Nephron (organoid): ENCODE results near the gene DNAJC13.
"Not testable (repeated sequence)": the region's sequence is repeated elsewhere in the genome, so short reads cannot be mapped to it uniquely, and the experiment has no call there.

Experiments used
- H3K27ac Mint-ChIP-seq, 3 experiments: 2 replicates each; pipeline ENCODE4 v1.8.0; 2020; ENCODE audit warnings: mixed read lengths in 3 of 3, mild to moderate bottlenecking in 2 of 3, moderate library complexity in 1 of 3
- H3K27me3 Mint-ChIP-seq: 2 replicates; pipeline ENCODE4 v1.8.0; 2021; ENCODE audit warnings: low read depth, mild to moderate bottlenecking, moderate library complexity, mixed read lengths
- H3K36me3 Mint-ChIP-seq: 2 replicates; pipeline ENCODE4 v1.8.0; 2020; ENCODE audit warnings: low read depth, mixed read lengths
- H3K4me1 Mint-ChIP-seq: 2 replicates; pipeline ENCODE4 v1.8.0; 2020; ENCODE audit warnings: mixed read lengths
- H3K4me3 Mint-ChIP-seq, 3 experiments: 2 replicates each; pipeline ENCODE4 v1.8.0; 2020; ENCODE audit warnings: mild to moderate bottlenecking in 3 of 3, mixed read lengths in 3 of 3, moderate library complexity in 2 of 3
- H3K9me3 Mint-ChIP-seq: 2 replicates; pipeline ENCODE4 v1.8.0; 2020; ENCODE audit warnings: mixed read lengths
- CTCF ChIP-seq, 3 experiments: fragments of 200-600 bp; sonication (generic); IDR thresholded peaks; one replicate each; pipeline ENCODE4 v1.5.0; 2021; ENCODE audit warnings: antibody characterized with exemption in 3 of 3; ENCODE audit not compliant: unreplicated experiment in 3 of 3

The DNAJC13 gene

DNA sequence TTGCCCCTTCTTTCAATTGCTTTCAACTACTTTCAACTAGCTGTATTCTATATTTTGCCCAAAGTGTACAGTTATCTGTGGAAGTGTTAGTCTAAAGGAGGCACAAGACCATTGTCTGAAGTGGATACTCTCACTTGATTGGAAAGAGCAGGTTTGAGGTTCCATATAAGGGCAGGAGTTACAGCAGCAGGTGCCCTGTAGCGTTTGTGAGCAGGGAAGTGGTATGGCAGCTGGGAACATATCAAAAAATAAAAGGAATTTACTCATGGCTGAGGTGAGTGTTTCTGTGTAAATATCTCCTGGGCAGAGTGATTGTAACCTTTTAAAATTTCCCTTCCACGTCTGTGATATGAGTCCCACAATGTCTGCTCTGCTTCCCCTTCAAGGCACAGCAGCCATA, 38.5 kb upstream of the DNAJC13 start:
- H3K27ac Mint-ChIP-seq = peak overlapping the region in 1 of 3 experiments; percentile 56
- peaks cover 22% of the 10 kb centered on the region for H3K9me3 Mint-ChIP-seq
- no peaks in the 10 kb centered on the region for H3K27me3 Mint-ChIP-seq
- no peak for TF ChIP-seq CTCF (IDR thresholded peaks at IDR 0.05; ENCODE audit: unreplicated experiment in 3 of 3)
- H3K4me1 Mint-ChIP-seq = peaks cover 28% of the 10 kb centered on the region
- peaks cover 18% of the 10 kb centered on the region for H3K36me3 Mint-ChIP-seq
- peak overlapping the region; percentile 37 to 58 (median 53) for H3K4me3 Mint-ChIP-seq

DNA sequence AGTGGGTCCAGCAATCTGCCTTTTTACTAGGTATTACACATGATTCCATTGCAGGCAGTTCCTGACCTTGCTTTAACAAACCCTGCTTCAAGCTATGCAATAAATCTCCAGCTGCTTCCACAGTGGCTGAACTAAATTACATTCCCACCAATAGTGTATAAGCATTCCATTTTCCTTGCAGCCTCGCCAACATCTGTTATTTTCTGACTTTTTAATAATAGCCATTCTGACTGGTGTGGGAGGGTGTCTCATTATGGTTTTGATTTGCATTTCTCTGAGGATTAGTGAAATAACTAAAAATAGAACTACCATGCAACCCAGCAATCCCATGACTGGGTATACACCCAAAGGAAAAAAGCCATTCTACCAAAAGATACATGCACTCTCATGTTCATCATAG, 36.4 kb upstream of the DNAJC13 start:
- Mint-ChIP-seq H3K27ac (peak overlapping the region in 1 of 3 experiments; percentile 16), H3K27me3 (no peaks in the 10 kb centered on the region), H3K4me3 (no peak overlapping the region), H3K4me1 (peaks cover 28% of the 10 kb centered on the region), H3K9me3 (peaks cover 20% of the 10 kb centered on the region), H3K36me3 (peaks cover 18% of the 10 kb centered on the region)
- TF ChIP-seq CTCF (IDR thresholded peaks at IDR 0.05; ENCODE audit: unreplicated experiment in 3 of 3) = no peak

GRCh38 chr3:132381348-132381944, 35.9 kb upstream of the DNAJC13 start:
- Mint-ChIP-seq H3K4me3 (no peak overlapping the region), H3K9me3 (peaks cover 20% of the 10 kb centered on the region), H3K27ac (no peak overlapping the region), H3K4me1 (peaks cover 28% of the 10 kb centered on the region), H3K36me3 (peaks cover 18% of the 10 kb centered on the region), H3K27me3 (peaks cover 1% of the 10 kb centered on the region)
- TF ChIP-seq CTCF (IDR thresholded peaks at IDR 0.05; ENCODE audit: unreplicated experiment in 3 of 3) = no peak

GRCh38 chr3:132382267-132382666, 35.0 kb upstream of the DNAJC13 start:
- Mint-ChIP-seq H3K27me3 (peaks cover 3% of the 10 kb centered on the region), H3K27ac (no peak overlapping the region)

GRCh38 chr3:132382688-132383194, 34.6 kb upstream of the DNAJC13 start:
- peaks cover 28% of the 10 kb centered on the region for H3K4me1 Mint-ChIP-seq
- H3K9me3 Mint-ChIP-seq = peaks cover 11% of the 10 kb centered on the region
- no peak overlapping the region for H3K4me3 Mint-ChIP-seq
- peaks cover 14% of the 10 kb centered on the region for H3K36me3 Mint-ChIP-seq
- no peak overlapping the region for H3K27ac Mint-ChIP-seq
- H3K27me3 Mint-ChIP-seq = peaks cover 3% of the 10 kb centered on the region
- no peak for TF ChIP-seq CTCF (IDR thresholded peaks at IDR 0.05; ENCODE audit: unreplicated experiment in 3 of 3)

More at GRCh38 chr3:132382267-132382666, 35.0 kb upstream of the DNAJC13 start:
- no peak for TF ChIP-seq CTCF (IDR thresholded peaks at IDR 0.05; ENCODE audit: unreplicated experiment in 3 of 3)
- Mint-ChIP-seq H3K4me1 (peaks cover 28% of the 10 kb centered on the region), H3K9me3 (peaks cover 14% of the 10 kb centered on the region), H3K4me3 (no peak overlapping the region), H3K36me3 (peaks cover 14% of the 10 kb centered on the region)

GRCh38 chr3:132386259-132386658, 31.0 kb upstream of the DNAJC13 start:
- TF ChIP-seq CTCF (IDR thresholded peaks at IDR 0.05; ENCODE audit: unreplicated experiment in 3 of 3) = no peak
- Mint-ChIP-seq H3K9me3 (no peaks in the 10 kb centered on the region), H3K36me3 (no peaks in the 10 kb centered on the region), H3K27me3 (peaks cover 3% of the 10 kb centered on the region), H3K4me1 (peaks cover 6% of the 10 kb centered on the region), H3K27ac (no peak overlapping the region), H3K4me3 (no peak overlapping the region)

GRCh38 chr3:132392675-132393074, 24.6 kb upstream of the DNAJC13 start:
- H3K4me3 Mint-ChIP-seq, H3K36me3 Mint-ChIP-seq, H3K27ac Mint-ChIP-seq, H3K27me3 Mint-ChIP-seq, H3K9me3 Mint-ChIP-seq: not testable (repeated sequence)
- H3K4me1 Mint-ChIP-seq = peaks cover 20% of the 10 kb centered on the region
